ENCODE results near the gene OTX2.

DNA sequence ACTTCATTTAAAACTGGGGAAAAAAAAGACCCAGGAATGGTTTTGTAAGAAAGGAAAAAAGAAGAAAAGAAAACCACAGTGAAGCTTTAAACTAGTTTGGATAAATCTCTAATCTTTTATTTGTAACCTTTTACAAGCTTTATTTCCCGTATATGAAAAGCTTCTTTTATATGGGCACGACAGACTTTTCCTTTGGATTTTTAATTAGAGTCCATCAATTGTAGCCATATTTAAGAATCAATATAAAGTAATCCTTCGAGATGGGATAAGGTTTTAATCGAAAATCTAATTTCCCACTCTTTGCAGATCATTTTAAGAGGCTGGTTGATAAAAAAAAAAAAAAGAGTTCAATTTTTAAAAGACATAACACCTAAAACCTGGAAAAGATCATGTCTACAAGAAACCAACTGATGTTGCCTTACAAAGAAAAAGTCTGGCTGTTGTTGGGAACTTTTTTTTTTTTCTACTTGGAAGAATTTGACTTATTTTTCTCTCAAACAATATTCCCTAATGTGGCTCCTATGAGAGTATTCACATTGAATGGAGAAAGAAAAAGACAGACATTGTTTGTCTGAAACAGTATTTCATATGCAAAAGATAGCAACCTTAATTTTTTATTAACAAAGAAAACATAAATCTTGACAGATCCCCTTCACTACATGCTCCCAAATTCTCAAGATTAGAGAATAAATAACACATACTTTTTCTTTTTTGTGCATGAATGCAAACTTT is 4.9 kb upstream of the OTX2 start:
- TF ChIP-seq, protein P1, sequence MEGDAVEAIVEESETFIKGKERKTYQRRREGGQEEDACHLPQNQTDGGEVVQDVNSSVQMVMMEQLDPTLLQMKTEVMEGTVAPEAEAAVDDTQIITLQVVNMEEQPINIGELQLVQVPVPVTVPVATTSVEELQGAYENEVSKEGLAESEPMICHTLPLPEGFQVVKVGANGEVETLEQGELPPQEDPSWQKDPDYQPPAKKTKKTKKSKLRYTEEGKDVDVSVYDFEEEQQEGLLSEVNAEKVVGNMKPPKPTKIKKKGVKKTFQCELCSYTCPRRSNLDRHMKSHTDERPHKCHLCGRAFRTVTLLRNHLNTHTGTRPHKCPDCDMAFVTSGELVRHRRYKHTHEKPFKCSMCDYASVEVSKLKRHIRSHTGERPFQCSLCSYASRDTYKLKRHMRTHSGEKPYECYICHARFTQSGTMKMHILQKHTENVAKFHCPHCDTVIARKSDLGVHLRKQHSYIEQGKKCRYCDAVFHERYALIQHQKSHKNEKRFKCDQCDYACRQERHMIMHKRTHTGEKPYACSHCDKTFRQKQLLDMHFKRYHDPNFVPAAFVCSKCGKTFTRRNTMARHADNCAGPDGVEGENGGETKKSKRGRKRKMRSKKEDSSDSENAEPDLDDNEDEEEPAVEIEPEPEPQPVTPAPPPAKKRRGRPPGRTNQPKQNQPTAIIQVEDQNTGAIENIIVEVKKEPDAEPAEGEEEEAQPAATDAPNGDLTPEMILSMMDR (IDR thresholded peaks at IDR 0.05; ENCODE audit: insufficient read depth, low read length, poor library complexity, severe bottlenecking): no peak
- no peak for TF ChIP-seq EZH2phosphoT487 (conservative IDR thresholded peaks at IDR 0.05; ENCODE audit: low read length)

Measured in SU-DHL-6 (cell line).